Naive B cell (primary cell): ENCODE data around the gene EVPLL. TPM values are rescaled to one million over a fixed set of nuclear protein-coding genes. Genes with fewer than 3 reads are reported as not detected.
A peak's percentile ranks its signal among the peaks of the same experiment; 100 is the strongest.
"Not testable (repeated sequence)": the region's sequence is repeated elsewhere in the genome, so short reads cannot be mapped to it uniquely, and the experiment has no call there.

ENCODE experiments used
- ATAC-seq, 2 donors: fragments of 150-1000 bp; cut with Tn5 transposase; 2 replicates each; pipeline ENCODE4 v1.10.0; 2021; ENCODE audit warnings: low read depth in 2 of 2, mild to moderate bottlenecking in 2 of 2, moderate library complexity in 2 of 2
- DNase-seq: peaks from one replicate; pipeline ENCODE4 v3.0.0; 2022
- H3K27ac Mint-ChIP-seq, 6 donors: one replicate each; pipeline ENCODE4 v1.8.0; 2020 to 2022; ENCODE audit warnings: mild to moderate bottlenecking in 6 of 6, mixed read lengths in 6 of 6, moderate library complexity in 5 of 6, inconsistent platforms in 2 of 6
- H3K27me3 Mint-ChIP-seq, 3 donors: one replicate each; pipeline ENCODE4 v1.8.0; 2021 to 2022; ENCODE audit warnings: mixed read lengths in 3 of 3, mild to moderate bottlenecking in 1 of 3
- H3K36me3 Mint-ChIP-seq, 2 donors: one replicate each; pipeline ENCODE4 v1.8.0; 2020 to 2022; ENCODE audit warnings: mixed read lengths in 2 of 2, inconsistent platforms in 1 of 2, mild to moderate bottlenecking in 1 of 2
- H3K4me1 Mint-ChIP-seq, 3 donors: one replicate each; pipeline ENCODE4 v1.8.0; 2020 to 2022; ENCODE audit warnings: mixed read lengths in 3 of 3, inconsistent platforms in 1 of 3, mild to moderate bottlenecking in 1 of 3, moderate library complexity in 1 of 3
- H3K4me3 Mint-ChIP-seq, 8 donors: one replicate each; pipeline ENCODE4 v1.8.0; 2020 to 2022; ENCODE audit warnings: mild to moderate bottlenecking in 8 of 8, mixed read lengths in 8 of 8, moderate library complexity in 8 of 8, inconsistent platforms in 2 of 8
- H3K9me3 Mint-ChIP-seq, 7 donors: one replicate each; pipeline ENCODE4 v1.8.0; 2020 to 2022; ENCODE audit warnings: mixed read lengths in 7 of 7, mild to moderate bottlenecking in 5 of 7, inconsistent platforms in 2 of 7, moderate library complexity in 1 of 7
- polyA plus RNA-seq, 6 donors: library from polyadenylated mRNA; unstranded; fragments of 300-500 nt; fragmentation: Illumina TruSeq; gene quantifications; one replicate each; pipeline ENCODE4 v1.2.3, GENCODE V29; 2021; ENCODE audit warnings: low read depth in 6 of 6

Gene EVPLL
- polyA plus RNA-seq = not detected

GRCh38 chr17:18377437-18378204 lies at the start of gene EVPLL:
EVPLL (plus strand) TSS chr17:18377778; CDS start chr17:18380938, 3,160 bp downstream.
- Mint-ChIP-seq H3K9me3 (peaks cover 0 to 7% (median 3%) of the 10 kb centered on the region in 7 donors), H3K36me3 (peaks cover 0 to 9% of the 10 kb centered on the region in 2 donors), H3K27ac (peak within 1 kb of the TSS in 1 of 6 donors; percentile 71), H3K4me3 (peak within 1 kb of the TSS in 2 of 8 donors; percentile 33 to 53), H3K4me1 (peaks cover 16 to 19% (median 17%) of the 10 kb centered on the region in 3 donors), H3K27me3 (peaks cover 10 to 27% (median 23%) of the 10 kb centered on the region in 3 donors)
- DNase-seq (no peak), ATAC-seq (peak; percentile 44 to 58)

GRCh38 chr17:18328643-18329204 lies 48.9 kb upstream of the EVPLL start:
- peaks cover 11 to 32% (median 15%) of the 10 kb centered on the region in 3 donors for H3K4me1 Mint-ChIP-seq
- no peak for DNase-seq
- no peak overlapping the region for H3K27ac Mint-ChIP-seq
- no peak for ATAC-seq
- H3K36me3 Mint-ChIP-seq = peaks cover 0 to 7% of the 10 kb centered on the region in 2 donors
- H3K9me3 Mint-ChIP-seq = no peaks in the 10 kb centered on the region
- H3K4me3 Mint-ChIP-seq = no peak overlapping the region
- no peaks in the 10 kb centered on the region for H3K27me3 Mint-ChIP-seq

GRCh38 chr17:18331879-18332278 lies 45.7 kb upstream of the EVPLL start:
- DNase-seq (no peak), ATAC-seq (no peak)
- H3K4me1 Mint-ChIP-seq = peaks cover 0 to 4% (median 0%) of the 10 kb centered on the region in 3 donors
- no peak overlapping the region for H3K4me3 Mint-ChIP-seq
- no peaks in the 10 kb centered on the region for H3K9me3 Mint-ChIP-seq
- H3K27ac Mint-ChIP-seq = peak overlapping the region in 1 of 6 donors; percentile 24
- no peaks in the 10 kb centered on the region for H3K27me3 Mint-ChIP-seq
- peaks cover 0 to 10% of the 10 kb centered on the region in 2 donors for H3K36me3 Mint-ChIP-seq

GRCh38 chr17:18332909-18333489 lies 44.6 kb upstream of the EVPLL start:
- Mint-ChIP-seq H3K27me3 (no peaks in the 10 kb centered on the region), H3K4me1 (peaks cover 0 to 4% (median 0%) of the 10 kb centered on the region in 3 donors), H3K4me3 (no peak overlapping the region), H3K27ac (no peak overlapping the region), H3K9me3 (no peaks in the 10 kb centered on the region), H3K36me3 (peaks cover 0 to 10% of the 10 kb centered on the region in 2 donors)
- DNase-seq (no peak), ATAC-seq (no peak)

- H3K36me3 Mint-ChIP-seq = peaks cover 5 to 16% of the 10 kb centered on the region in 2 donors
- DNase-seq, H3K4me3 Mint-ChIP-seq: not testable (repeated sequence)
Observed at GRCh38 chr17:18338158-18338557, 39.4 kb upstream of the EVPLL start.

GRCh38 chr17:18339933-18340332 lies 37.6 kb upstream of the EVPLL start:
- H3K36me3 Mint-ChIP-seq = peaks cover 5 to 11% of the 10 kb centered on the region in 2 donors
- no peaks in the 10 kb centered on the region for H3K27me3 Mint-ChIP-seq
- ATAC-seq = no peak

More at GRCh38 chr17:18338158-18338557, 39.4 kb upstream of the EVPLL start:
- H3K27ac Mint-ChIP-seq, H3K9me3 Mint-ChIP-seq, ATAC-seq, H3K27me3 Mint-ChIP-seq, H3K4me1 Mint-ChIP-seq: not testable (repeated sequence)

GRCh38 chr17:18344021-18344420 lies 33.6 kb upstream of the EVPLL start:
- Mint-ChIP-seq H3K4me1 (no peaks in the 10 kb centered on the region), H3K27ac (no peak overlapping the region), H3K27me3 (no peaks in the 10 kb centered on the region), H3K9me3 (no peaks in the 10 kb centered on the region), H3K36me3 (peaks cover 6 to 9% of the 10 kb centered on the region in 2 donors), H3K4me3 (no peak overlapping the region)
- DNase-seq (no peak), ATAC-seq (no peak)

More at GRCh38 chr17:18339933-18340332, 37.6 kb upstream of the EVPLL start:
- Mint-ChIP-seq H3K9me3 (no peaks in the 10 kb centered on the region), H3K4me1 (no peaks in the 10 kb centered on the region), H3K27ac (no peak overlapping the region), H3K4me3 (no peak overlapping the region)
- no peak for DNase-seq

GRCh38 chr17:18353541-18353940 lies 24.0 kb upstream of the EVPLL start:
- no peak overlapping the region for H3K4me3 Mint-ChIP-seq
- H3K27me3 Mint-ChIP-seq = no peaks in the 10 kb centered on the region
- H3K36me3 Mint-ChIP-seq = peaks cover 0 to 4% of the 10 kb centered on the region in 2 donors
- H3K27ac Mint-ChIP-seq = no peak overlapping the region
- H3K4me1 Mint-ChIP-seq = no peaks in the 10 kb centered on the region
- ATAC-seq = no peak
- no peaks in the 10 kb centered on the region for H3K9me3 Mint-ChIP-seq
- no peak for DNase-seq

GRCh38 chr17:18356624-18357023 lies 21.0 kb upstream of the EVPLL start:
- DNase-seq (no peak), ATAC-seq (no peak)
- H3K27me3 Mint-ChIP-seq = no peaks in the 10 kb centered on the region
- H3K9me3 Mint-ChIP-seq = no peaks in the 10 kb centered on the region
- peaks cover 0 to under 1% (median 0%) of the 10 kb centered on the region in 3 donors for H3K4me1 Mint-ChIP-seq
- no peak overlapping the region for H3K27ac Mint-ChIP-seq
- peaks cover 0 to 4% of the 10 kb centered on the region in 2 donors for H3K36me3 Mint-ChIP-seq
- H3K4me3 Mint-ChIP-seq = no peak overlapping the region

- no peak for ATAC-seq
- peaks cover 10 to 20% (median 16%) of the 10 kb centered on the region in 3 donors for H3K4me1 Mint-ChIP-seq
- DNase-seq = no peak
- no peaks in the 10 kb centered on the region for H3K9me3 Mint-ChIP-seq
- peaks cover 0 to 2% of the 10 kb centered on the region in 2 donors for H3K36me3 Mint-ChIP-seq
- peak overlapping the region in 4 of 8 donors; percentile 9 to 62 (median 54) for H3K4me3 Mint-ChIP-seq
- H3K27ac Mint-ChIP-seq = peak overlapping the region in 1 of 6 donors; percentile 56
- no peaks in the 10 kb centered on the region for H3K27me3 Mint-ChIP-seq
Observed at GRCh38 chr17:18360518-18360917, 17.1 kb upstream of the EVPLL start.

GRCh38 chr17:18361837-18362697 lies 15.5 kb upstream of the EVPLL start:
- no peak for ATAC-seq
- no peaks in the 10 kb centered on the region for H3K27me3 Mint-ChIP-seq
- H3K36me3 Mint-ChIP-seq = no peaks in the 10 kb centered on the region
- peaks cover 10 to 20% (median 16%) of the 10 kb centered on the region in 3 donors for H3K4me1 Mint-ChIP-seq
- DNase-seq = no peak
- peaks cover 0 to 3% (median 0%) of the 10 kb centered on the region in 7 donors for H3K9me3 Mint-ChIP-seq
- peak overlapping the region in 2 of 6 donors; percentile 16 to 49 for H3K27ac Mint-ChIP-seq
- peak overlapping the region; percentile 92 to 97 (median 94) for H3K4me3 Mint-ChIP-seq

- ATAC-seq = peak; percentile 1 to 10
- Mint-ChIP-seq H3K36me3 (no peaks in the 10 kb centered on the region), H3K4me3 (peak overlapping the region; percentile 92 to 97 (median 94)), H3K4me1 (peaks cover 10 to 20% (median 16%) of the 10 kb centered on the region in 3 donors), H3K27me3 (no peaks in the 10 kb centered on the region), H3K9me3 (peaks cover 0 to 3% (median 0%) of the 10 kb centered on the region in 7 donors), H3K27ac (peak overlapping the region in 3 of 6 donors; percentile 6 to 28 (median 11))
- no peak for DNase-seq
Observed at GRCh38 chr17:18362698-18363100, 14.9 kb upstream of the EVPLL start.
